ENCODE measurements around the gene HMGCS2.

DNA sequence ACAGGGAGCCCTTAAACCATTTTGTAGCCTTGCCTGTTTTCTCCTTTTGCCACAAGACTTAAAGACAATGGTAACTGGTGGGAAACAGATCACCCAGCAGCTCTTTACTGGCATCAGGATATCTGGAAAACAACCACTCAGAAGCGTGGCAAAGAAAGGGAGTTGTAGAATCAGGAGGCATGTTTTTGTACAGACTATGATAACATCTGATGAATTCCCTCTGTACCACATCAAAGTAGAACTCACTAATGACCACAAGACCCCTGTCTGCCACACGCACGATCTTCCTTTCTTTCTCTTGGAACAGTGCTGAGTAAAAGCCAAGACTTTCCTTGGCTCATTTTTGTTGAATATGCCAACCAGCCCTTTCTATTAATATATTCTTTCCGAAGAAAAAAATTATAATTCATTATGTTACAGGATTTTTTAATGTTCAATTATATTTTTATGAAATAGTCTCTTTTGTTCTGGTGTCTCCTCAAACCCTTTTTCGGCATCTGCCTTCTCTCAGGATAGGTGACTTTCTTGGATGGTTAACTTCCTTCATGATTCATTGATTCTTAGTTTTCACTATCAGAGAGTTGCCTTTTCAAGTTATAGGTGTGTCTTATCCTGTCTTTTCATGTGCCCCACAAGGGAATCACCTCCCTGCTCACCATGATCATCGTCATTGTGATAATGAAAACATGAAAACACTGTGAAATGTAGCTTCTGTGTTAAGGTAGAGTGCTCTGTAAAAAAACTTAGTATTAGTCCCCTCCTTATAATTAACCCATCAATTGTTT, 64.8 kb downstream of the HMGCS2 start:
- TF ChIP-seq CTCF (IDR thresholded peaks at IDR 0.05) (no peak), EZH2 (IDR thresholded peaks at IDR 0.05; ENCODE audit: borderline replicate concordance, insufficient read depth, low read depth, low read length, poor library complexity, severe bottlenecking) (no peak)
